ENCODE data around the gene RCAN1. TPM values are rescaled to one million over a fixed set of nuclear protein-coding genes. Genes with fewer than 3 reads are reported as not detected.
"Not testable (repeated sequence)": the region's sequence is repeated elsewhere in the genome, so short reads cannot be mapped to it uniquely, and the experiment has no call there.

Gene RCAN1
- total RNA-seq, 3 donors from 2014 or later = 13.2 to 17.3 (median 17.3) TPM

- peaks cover 9% of the 10 kb centered on the region for H3K9me3 Mint-ChIP-seq
- H3K27me3 Mint-ChIP-seq (ENCODE audit: low read depth) = no peaks in the 10 kb centered on the region
- DNase-seq (no peak), ATAC-seq (no peak)
- peaks cover 4% of the 10 kb centered on the region for H3K4me1 Mint-ChIP-seq (ENCODE audit: low read depth)
- no peak overlapping the region for H3K4me3 Mint-ChIP-seq
- H3K36me3 Mint-ChIP-seq (ENCODE audit: insufficient read depth) = peaks cover 13% of the 10 kb centered on the region
Measured at GRCh38 chr21:34576041-34576511, 38.8 kb downstream of the RCAN1 start.

DNA sequence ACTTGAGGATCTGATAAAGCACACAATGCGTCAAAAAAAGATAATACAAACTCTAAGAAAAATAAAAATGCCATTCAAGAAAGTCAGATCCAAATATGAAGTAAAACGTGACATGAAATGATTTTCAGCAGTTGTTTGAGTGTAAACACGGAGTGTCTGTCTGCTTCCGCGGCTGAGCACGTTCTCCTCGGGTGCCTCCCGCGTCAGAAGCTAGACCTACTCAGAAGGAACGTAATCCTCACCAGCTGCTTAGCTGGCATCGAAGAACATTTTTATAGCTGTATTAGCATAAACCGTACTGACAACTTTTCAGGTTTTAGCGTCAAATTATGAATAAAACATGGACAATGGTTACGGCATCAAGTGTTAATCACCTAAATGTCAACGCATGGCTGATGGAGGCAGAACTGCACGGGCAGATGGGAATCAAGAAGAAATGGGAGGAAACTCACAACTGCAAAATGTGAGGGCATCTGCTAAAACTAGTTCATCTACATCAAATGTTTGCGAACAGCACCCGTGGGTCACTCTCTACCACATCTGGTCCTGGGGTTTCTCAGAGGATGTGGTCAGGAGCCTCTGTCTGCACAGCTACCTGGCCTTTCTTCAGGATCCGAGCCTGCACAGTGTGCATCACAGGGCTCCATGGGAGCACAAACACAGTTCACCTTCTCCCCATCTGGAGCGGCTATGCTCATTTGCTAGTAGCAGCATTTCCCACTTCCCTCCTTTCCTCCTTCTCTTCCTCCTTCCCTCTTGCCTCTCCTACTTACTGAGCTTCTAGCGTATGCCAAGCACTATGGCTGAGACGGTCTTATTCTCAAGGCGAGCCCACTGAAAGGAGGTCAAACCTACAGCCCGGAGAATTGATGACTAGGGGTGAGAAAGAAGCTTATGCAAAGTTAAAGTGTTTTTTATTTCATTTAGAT is 40.0 kb downstream of the RCAN1 start:
- Mint-ChIP-seq H3K9me3 (peaks cover 9% of the 10 kb centered on the region), H3K27me3 (ENCODE audit: low read depth) (no peaks in the 10 kb centered on the region), H3K4me3 (no peak overlapping the region), H3K36me3 (ENCODE audit: insufficient read depth) (peaks cover 13% of the 10 kb centered on the region), H3K4me1 (ENCODE audit: low read depth) (peaks cover 2% of the 10 kb centered on the region)
- no peak for ATAC-seq
- no peak for DNase-seq

- DNase-seq = no peak
- H3K4me3 Mint-ChIP-seq = no peak overlapping the region
- peaks cover 14% of the 10 kb centered on the region for H3K36me3 Mint-ChIP-seq (ENCODE audit: insufficient read depth)
- H3K9me3 Mint-ChIP-seq = peaks cover 9% of the 10 kb centered on the region
- H3K4me1 Mint-ChIP-seq (ENCODE audit: low read depth) = peaks cover 2% of the 10 kb centered on the region
- no peak for ATAC-seq
- H3K27me3 Mint-ChIP-seq (ENCODE audit: low read depth) = no peaks in the 10 kb centered on the region
Measured at GRCh38 chr21:34571994-34572393, 42.9 kb downstream of the RCAN1 start.

- Mint-ChIP-seq H3K4me3 (no peak overlapping the region), H3K27me3 (ENCODE audit: low read depth) (no peaks in the 10 kb centered on the region), H3K9me3 (peaks cover 9% of the 10 kb centered on the region), H3K36me3 (ENCODE audit: insufficient read depth) (peaks cover 17% of the 10 kb centered on the region), H3K4me1 (ENCODE audit: low read depth) (no peaks in the 10 kb centered on the region)
- DNase-seq (no peak), ATAC-seq (no peak)
Measured at GRCh38 chr21:34570313-34570712, 44.6 kb downstream of the RCAN1 start.

DNA sequence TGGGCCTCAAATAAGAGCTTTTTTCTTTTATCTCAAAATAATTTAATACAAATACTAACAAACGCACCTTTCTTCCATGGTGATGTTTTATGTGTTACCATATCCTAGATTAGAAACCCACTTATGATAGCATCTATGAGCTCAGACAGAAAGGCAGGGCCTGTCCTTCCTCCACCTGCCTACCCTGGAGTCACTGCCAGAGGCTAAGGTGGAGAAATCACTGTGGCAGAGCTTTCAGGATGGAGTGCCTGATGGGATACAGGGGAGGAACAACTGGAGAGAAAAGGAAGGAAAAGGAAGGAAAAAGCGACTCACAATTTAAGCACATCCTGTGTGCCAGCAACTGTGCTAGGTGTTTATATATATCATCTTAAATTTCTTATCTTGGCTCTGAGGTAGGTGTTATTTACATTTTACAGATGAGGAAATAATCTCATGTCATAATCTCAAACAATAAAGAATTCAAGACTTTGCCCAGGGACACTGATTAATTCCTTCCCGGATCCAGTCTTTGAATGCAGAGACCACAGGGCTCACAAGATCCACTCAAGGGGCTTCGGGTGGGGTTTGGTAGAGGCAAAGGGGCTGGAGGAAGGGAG is 45.4 kb downstream of the RCAN1 start:
- DNase-seq (no peak), ATAC-seq (no peak)
- H3K27me3 Mint-ChIP-seq (ENCODE audit: low read depth) = no peaks in the 10 kb centered on the region
- H3K4me3 Mint-ChIP-seq = no peak overlapping the region
- H3K4me1 Mint-ChIP-seq (ENCODE audit: low read depth) = no peaks in the 10 kb centered on the region
- H3K9me3 Mint-ChIP-seq = peaks cover 9% of the 10 kb centered on the region
- peaks cover 17% of the 10 kb centered on the region for H3K36me3 Mint-ChIP-seq (ENCODE audit: insufficient read depth)

DNA sequence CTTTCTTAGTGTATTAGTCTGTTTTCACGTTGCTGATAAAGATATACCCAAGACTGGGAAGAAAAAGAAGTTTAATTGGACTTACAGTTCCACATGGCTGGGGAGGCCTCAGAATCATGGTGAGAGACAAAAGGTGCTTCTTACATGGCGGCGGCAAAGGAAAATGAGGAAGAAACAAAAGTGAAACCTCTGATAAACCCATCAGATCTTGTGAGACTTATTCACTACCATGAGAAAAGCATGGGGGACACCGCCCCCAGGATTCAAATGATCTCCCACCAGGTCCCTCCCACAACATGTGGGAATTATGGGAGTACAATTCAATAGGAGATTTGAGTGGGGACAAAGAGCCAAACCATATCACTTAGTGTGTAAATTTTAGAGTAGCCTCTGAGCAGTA is 46.1 kb downstream of the RCAN1 start:
- not testable (repeated sequence) for DNase-seq; H3K4me3 Mint-ChIP-seq; H3K9me3 Mint-ChIP-seq; H3K4me1 Mint-ChIP-seq (ENCODE audit: low read depth); H3K27me3 Mint-ChIP-seq (ENCODE audit: low read depth); ATAC-seq
- peaks cover 17% of the 10 kb centered on the region for H3K36me3 Mint-ChIP-seq (ENCODE audit: insufficient read depth)

DNA sequence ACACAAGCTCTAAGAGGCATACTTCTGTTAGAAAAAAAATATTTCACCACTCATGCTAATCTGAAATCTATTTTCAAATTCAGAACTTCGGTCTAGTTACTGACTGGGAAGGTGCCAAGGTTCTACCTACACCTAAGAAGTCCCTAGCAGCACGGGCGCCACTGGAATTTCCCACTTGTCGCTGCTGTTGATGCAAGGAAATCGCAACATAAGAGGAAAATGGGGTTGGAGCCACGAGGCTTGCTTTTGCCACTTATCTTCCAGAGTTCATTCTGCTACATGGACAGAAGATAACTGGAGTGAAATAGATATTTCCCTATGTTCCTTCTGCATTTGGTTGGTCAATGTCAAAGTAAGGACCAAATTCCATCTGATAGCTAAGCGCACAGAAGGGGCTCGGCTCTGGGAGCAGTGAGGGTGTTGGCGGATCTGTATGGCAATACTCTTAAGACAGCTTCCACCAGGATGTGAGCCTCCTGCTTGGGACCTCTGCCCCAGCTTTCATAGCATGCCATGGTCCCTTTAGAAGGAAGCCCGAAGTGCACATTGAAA is 47.2 kb downstream of the RCAN1 start:
- H3K27me3 Mint-ChIP-seq (ENCODE audit: low read depth) = no peaks in the 10 kb centered on the region
- H3K9me3 Mint-ChIP-seq = peaks cover 3% of the 10 kb centered on the region
- H3K4me3 Mint-ChIP-seq = no peak overlapping the region
- ATAC-seq = no peak
- no peaks in the 10 kb centered on the region for H3K4me1 Mint-ChIP-seq (ENCODE audit: low read depth)
- no peak for DNase-seq
- peaks cover 13% of the 10 kb centered on the region for H3K36me3 Mint-ChIP-seq (ENCODE audit: insufficient read depth)

- no peak for DNase-seq
- Mint-ChIP-seq H3K36me3 (ENCODE audit: insufficient read depth) (peaks cover 15% of the 10 kb centered on the region), H3K4me3 (no peak overlapping the region), H3K9me3 (no peaks in the 10 kb centered on the region), H3K4me1 (ENCODE audit: low read depth) (no peaks in the 10 kb centered on the region), H3K27me3 (ENCODE audit: low read depth) (no peaks in the 10 kb centered on the region)
- ATAC-seq = no peak
Measured at GRCh38 chr21:34565238-34565637, 49.7 kb downstream of the RCAN1 start.

DNA sequence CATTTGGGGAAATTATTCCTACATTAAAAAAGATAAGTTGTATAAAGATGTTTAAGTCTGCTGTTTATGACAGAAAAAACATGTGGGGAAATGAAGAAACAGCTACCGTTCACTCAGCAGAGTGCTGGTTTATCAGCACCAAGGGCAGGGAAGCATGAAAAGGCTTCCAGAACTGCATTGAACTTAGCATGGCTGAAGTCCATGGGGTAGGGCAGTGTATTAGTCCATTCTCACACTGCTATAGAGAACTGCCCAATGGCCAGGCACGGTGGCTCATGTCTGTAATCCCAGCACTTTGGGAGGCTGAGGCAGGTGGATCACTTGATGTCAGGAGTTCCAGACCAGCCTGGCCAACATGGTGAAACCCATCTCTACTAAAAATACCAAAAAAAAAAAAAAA is 51.5 kb downstream of the RCAN1 start:
- H3K4me3 Mint-ChIP-seq; ATAC-seq; H3K4me1 Mint-ChIP-seq (ENCODE audit: low read depth); DNase-seq; H3K27me3 Mint-ChIP-seq (ENCODE audit: low read depth); H3K9me3 Mint-ChIP-seq: not testable (repeated sequence)
- peaks cover 13% of the 10 kb centered on the region for H3K36me3 Mint-ChIP-seq (ENCODE audit: insufficient read depth)

DNA sequence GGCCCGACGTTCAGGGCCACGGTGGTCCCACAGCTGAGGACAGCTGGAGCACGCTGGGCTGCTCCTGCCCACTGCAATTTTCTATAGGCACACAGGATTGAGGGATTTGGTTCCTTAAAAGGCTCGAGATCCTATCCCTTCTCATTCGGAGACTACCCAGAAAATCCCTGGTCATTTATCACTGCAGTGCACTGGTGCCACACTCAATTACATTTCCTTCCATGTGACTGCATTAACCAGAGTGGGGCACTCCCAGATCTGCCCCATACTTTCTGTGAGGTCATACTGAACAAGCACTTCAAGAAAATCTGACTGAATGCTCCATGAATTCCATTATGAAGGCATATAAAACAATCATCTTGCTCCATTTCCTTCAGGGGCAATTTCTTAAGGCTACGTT is 53.1 kb downstream of the RCAN1 start:
- H3K36me3 Mint-ChIP-seq (ENCODE audit: insufficient read depth) = peaks cover 13% of the 10 kb centered on the region
- H3K4me3 Mint-ChIP-seq = no peak overlapping the region
- H3K4me1 Mint-ChIP-seq (ENCODE audit: low read depth) = peaks cover 3% of the 10 kb centered on the region
- DNase-seq (no peak), ATAC-seq (no peak)
- H3K9me3 Mint-ChIP-seq = no peaks in the 10 kb centered on the region
- H3K27me3 Mint-ChIP-seq (ENCODE audit: low read depth) = no peaks in the 10 kb centered on the region

DNA sequence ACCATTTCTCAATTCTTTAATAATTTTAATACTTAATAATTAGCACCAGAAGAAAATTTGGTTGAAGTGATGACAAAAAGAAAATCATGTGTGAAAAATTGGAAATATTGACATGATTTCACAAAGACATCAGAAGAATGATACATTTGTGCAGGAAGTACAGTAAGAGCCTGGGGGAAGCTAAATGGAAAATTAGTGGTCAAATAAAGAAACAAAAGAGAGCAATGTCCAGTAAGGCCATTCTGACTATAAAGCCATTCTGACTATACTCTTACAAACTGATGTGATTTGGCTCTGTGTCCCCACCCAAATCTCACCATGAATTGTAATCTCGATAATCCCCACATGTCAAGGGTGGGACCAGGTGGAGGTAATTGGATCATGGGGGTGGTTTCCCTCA is 54.3 kb downstream of the RCAN1 start:
- H3K27me3 Mint-ChIP-seq (ENCODE audit: low read depth) = no peaks in the 10 kb centered on the region
- DNase-seq = no peak

GRCh38 chr21:34560021-34560420 is 54.9 kb downstream of the RCAN1 start:
- ATAC-seq = no peak
- no peak overlapping the region for H3K4me3 Mint-ChIP-seq
- peaks cover 8% of the 10 kb centered on the region for H3K36me3 Mint-ChIP-seq (ENCODE audit: insufficient read depth)
- H3K9me3 Mint-ChIP-seq = peaks cover 2% of the 10 kb centered on the region
- peaks cover 3% of the 10 kb centered on the region for H3K4me1 Mint-ChIP-seq (ENCODE audit: low read depth)
- DNase-seq = no peak
- no peaks in the 10 kb centered on the region for H3K27me3 Mint-ChIP-seq (ENCODE audit: low read depth)

More for the DNA sequence above, 54.3 kb downstream of the RCAN1 start:
- H3K36me3 Mint-ChIP-seq (ENCODE audit: insufficient read depth) = peaks cover 7% of the 10 kb centered on the region
- H3K9me3 Mint-ChIP-seq = no peaks in the 10 kb centered on the region
- H3K4me1 Mint-ChIP-seq (ENCODE audit: low read depth) = peaks cover 3% of the 10 kb centered on the region
- H3K4me3 Mint-ChIP-seq = no peak overlapping the region
- no peak for ATAC-seq

GRCh38 chr21:34559089-34559631 is 55.8 kb downstream of the RCAN1 start:
- peaks cover 3% of the 10 kb centered on the region for H3K4me1 Mint-ChIP-seq (ENCODE audit: low read depth)
- H3K9me3 Mint-ChIP-seq = peaks cover 8% of the 10 kb centered on the region
- peaks cover 12% of the 10 kb centered on the region for H3K36me3 Mint-ChIP-seq (ENCODE audit: insufficient read depth)
- H3K27me3 Mint-ChIP-seq (ENCODE audit: low read depth) = no peaks in the 10 kb centered on the region
- ATAC-seq (no peak), DNase-seq (no peak)
- H3K4me3 Mint-ChIP-seq = no peak overlapping the region

- peaks cover 3% of the 10 kb centered on the region for H3K4me1 Mint-ChIP-seq (ENCODE audit: low read depth)
- no peak overlapping the region for H3K4me3 Mint-ChIP-seq
- peaks cover 8% of the 10 kb centered on the region for H3K9me3 Mint-ChIP-seq
- H3K36me3 Mint-ChIP-seq (ENCODE audit: insufficient read depth) = peaks cover 8% of the 10 kb centered on the region
- no peaks in the 10 kb centered on the region for H3K27me3 Mint-ChIP-seq (ENCODE audit: low read depth)
- no peak for DNase-seq
- ATAC-seq = no peak
Measured at GRCh38 chr21:34558166-34558565, 56.7 kb downstream of the RCAN1 start.
